ENCODE data around the gene TRAPPC2L.
A peak's percentile ranks its signal among the peaks of the same experiment; 100 is the strongest.

TRAPPC2L gene

GRCh38 chr16:88856828-88857727 lies at the start of gene TRAPPC2L, which contains the start of gene GALNS:
TSS of gene TRAPPC2L (plus strand) at chr16:88857127. CDS start at chr16:88857151, 24 bp downstream.
TSS of gene GALNS (minus strand) at chr16:88856947. CDS start at chr16:88856877, 70 bp downstream.
- peak; percentile 99 for DNase-seq

GRCh38 chr16:88807142-88807625 lies 49.7 kb upstream of the TRAPPC2L start:
- DNase-seq: no peak

GRCh38 chr16:88807626-88808453 lies 49.1 kb upstream of the TRAPPC2L start:
- no peak for DNase-seq

- DNase-seq: no peak
Measured at GRCh38 chr16:88809068-88809675, 47.8 kb upstream of the TRAPPC2L start.

GRCh38 chr16:88809676-88810165 lies 47.2 kb upstream of the TRAPPC2L start:
- DNase-seq: no peak

GRCh38 chr16:88810166-88810911 lies 46.6 kb upstream of the TRAPPC2L start:
- DNase-seq: peak; percentile 35

- DNase-seq: peak; percentile 75
Measured at GRCh38 chr16:88810912-88811768, 45.8 kb upstream of the TRAPPC2L start.

- DNase-seq: peak; percentile 96
Measured at GRCh38 chr16:88811769-88812512, 45.0 kb upstream of the TRAPPC2L start, which contains the start of gene APRT. TSS of gene APRT (minus strand) at chr16:88811928. CDS start at chr16:88811899, 29 bp downstream.

GRCh38 chr16:88812513-88813268 lies 44.2 kb upstream of the TRAPPC2L start:
- DNase-seq: no peak

GRCh38 chr16:88813269-88814143 lies 43.4 kb upstream of the TRAPPC2L start:
- no peak for DNase-seq

- DNase-seq: no peak
Measured at GRCh38 chr16:88814144-88814502, 42.8 kb upstream of the TRAPPC2L start.

GRCh38 chr16:88815227-88815626 lies 41.7 kb upstream of the TRAPPC2L start:
- DNase-seq: no peak

GRCh38 chr16:88815901-88816589 lies 40.9 kb upstream of the TRAPPC2L start:
- peak; percentile 71 for DNase-seq

GRCh38 chr16:88816736-88817535 lies 40.0 kb upstream of the TRAPPC2L start:
- DNase-seq: no peak

GRCh38 chr16:88817785-88818574 lies 38.9 kb upstream of the TRAPPC2L start:
- no peak for DNase-seq

GRCh38 chr16:88818575-88818874 lies 38.4 kb upstream of the TRAPPC2L start:
- no peak for DNase-seq
